Measurements from ENCODE around the gene GAR1. TPM values are rescaled to one million over a fixed set of nuclear protein-coding genes. Genes with fewer than 3 reads are reported as not detected.
"Not testable (repeated sequence)": the region's sequence is repeated elsewhere in the genome, so short reads cannot be mapped to it uniquely, and the experiment has no call there.

GAR1 gene
- total RNA-seq, 2 donors from 2014 or later: 23.8 to 33.6 TPM

DNA sequence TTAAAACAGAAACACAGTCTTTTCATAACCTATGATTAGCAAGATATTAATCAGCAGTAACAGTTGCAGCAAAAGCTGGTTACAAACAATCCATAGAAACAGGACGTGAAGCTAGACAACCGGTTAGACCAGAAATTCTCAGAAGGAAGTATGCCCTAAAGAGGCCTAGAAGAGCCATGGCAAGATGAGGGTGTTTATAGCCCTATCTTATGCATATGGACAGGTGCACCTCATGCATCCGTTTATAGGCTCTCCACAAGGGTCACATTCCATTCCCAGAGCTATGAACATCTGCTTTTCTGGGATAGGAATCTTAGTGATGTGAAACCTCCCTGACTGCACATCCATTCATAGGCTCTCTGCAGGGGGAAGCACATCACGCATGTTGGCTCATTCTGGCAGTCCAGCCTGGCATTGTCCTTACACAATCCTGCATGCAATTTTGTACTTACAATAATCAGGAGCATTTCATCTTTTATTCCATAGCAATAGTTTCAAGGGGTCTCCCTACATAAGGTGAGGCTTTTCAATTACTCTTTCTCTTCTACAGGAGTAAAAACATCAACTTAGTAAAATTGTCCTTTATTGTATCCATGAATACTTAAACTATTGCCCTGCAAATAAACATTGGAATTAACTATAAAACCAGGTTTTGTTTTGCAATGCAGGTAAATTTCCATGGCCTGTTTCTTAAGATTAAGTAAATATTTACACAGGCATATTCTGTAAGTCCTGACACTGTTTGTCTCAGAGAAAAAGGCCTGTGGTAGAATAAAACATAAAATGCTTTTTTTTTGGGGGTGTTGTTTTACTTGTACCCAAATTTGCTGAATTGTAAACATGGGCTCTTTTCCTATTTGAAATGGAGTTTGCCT is 44.1 kb downstream of the GAR1 start:
- not testable (repeated sequence) for ATAC-seq (replicated peaks in 1 of 2); H3K4me1 Mint-ChIP-seq (ENCODE audit: low read depth); H3K4me3 Mint-ChIP-seq; H3K27me3 Mint-ChIP-seq (ENCODE audit: low read depth); DNase-seq; H3K27ac Mint-ChIP-seq; H3K36me3 Mint-ChIP-seq (ENCODE audit: insufficient read depth in 2 of 2)
- peaks cover 4 to 15% of the 10 kb centered on the region in 2 donors for H3K9me3 Mint-ChIP-seq

DNA sequence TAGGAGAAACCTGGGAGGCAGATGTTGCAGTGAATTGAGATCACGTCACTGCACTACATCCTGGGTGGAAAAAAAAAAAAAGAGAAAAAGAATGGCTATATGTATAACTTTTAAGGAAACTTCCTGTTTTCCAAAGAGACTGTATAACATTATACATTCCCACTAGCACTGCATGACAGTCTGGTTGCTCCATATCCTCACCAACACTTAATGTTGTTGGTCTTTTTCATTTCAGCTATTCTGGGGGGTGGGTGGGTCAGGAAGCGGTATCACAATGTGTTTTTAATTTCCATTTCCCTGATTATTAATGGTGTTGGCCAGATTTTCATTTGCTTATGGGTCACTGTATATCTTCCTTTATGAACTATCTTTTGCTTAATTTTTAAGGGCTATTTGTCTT is 45.7 kb downstream of the GAR1 start:
- H3K4me1 Mint-ChIP-seq (ENCODE audit: low read depth): no peaks in the 10 kb centered on the region
- no peak overlapping the region for H3K4me3 Mint-ChIP-seq
- H3K36me3 Mint-ChIP-seq (ENCODE audit: insufficient read depth in 2 of 2): peaks cover under 1 to 3% of the 10 kb centered on the region in 2 donors
- H3K27me3 Mint-ChIP-seq (ENCODE audit: low read depth): no peaks in the 10 kb centered on the region
- DNase-seq: no peak
- no peak overlapping the region for H3K27ac Mint-ChIP-seq
- ATAC-seq (replicated peaks in 1 of 2): no peak
- peaks cover 2 to 13% of the 10 kb centered on the region in 2 donors for H3K9me3 Mint-ChIP-seq

DNA sequence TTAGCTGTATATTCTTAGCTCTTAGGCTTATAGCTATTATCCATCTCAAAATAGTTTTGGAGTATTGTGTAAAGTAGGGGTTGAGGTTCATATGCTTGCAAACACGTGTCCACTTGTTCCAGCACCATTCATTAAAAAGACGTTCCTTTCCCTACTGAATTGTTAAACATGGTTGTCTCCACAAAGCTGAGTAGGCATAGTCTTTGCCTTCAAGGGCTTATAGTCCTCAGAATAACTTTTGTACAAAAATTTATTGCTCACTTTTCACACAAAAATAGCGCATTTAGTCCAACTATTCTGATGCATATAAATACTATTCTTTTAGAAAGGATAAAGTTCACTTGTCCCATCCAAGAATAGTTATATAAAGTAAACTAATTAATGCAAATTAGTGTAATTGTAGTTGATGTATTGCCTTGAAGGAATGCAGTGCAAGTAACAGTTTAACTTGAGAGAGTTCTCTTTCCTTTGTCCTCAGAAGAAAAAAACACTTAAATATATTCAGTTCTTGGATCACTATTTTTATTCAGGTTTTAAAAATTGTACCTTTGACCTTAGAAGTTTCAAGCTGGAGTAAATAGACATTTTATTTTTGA is 46.5 kb downstream of the GAR1 start:
- Mint-ChIP-seq H3K27ac (no peak overlapping the region), H3K36me3 (ENCODE audit: insufficient read depth in 2 of 2) (peaks cover 0 to 3% of the 10 kb centered on the region in 2 donors), H3K9me3 (peaks cover 2 to 13% of the 10 kb centered on the region in 2 donors), H3K4me1 (ENCODE audit: low read depth) (no peaks in the 10 kb centered on the region), H3K27me3 (ENCODE audit: low read depth) (no peaks in the 10 kb centered on the region), H3K4me3 (no peak overlapping the region)
- ATAC-seq (replicated peaks in 1 of 2) (no peak), DNase-seq (no peak)

DNA sequence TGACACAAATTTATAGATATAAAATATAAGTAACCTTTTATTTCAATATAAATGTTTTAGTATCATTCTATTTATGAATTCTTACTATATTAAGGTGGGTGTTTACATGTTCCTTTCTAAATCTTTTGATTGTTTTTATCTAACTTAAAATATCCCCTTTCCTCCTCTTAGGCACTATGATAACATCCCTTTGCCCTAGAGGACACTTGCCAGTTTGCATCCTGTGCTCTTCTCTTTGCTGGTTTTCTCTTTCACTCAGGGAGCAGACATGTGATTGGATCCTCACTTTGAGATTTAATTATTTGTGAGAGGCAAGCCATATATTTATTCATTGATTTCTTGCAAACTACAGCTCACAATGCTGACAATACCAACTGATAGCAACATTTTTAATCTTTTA is 48.6 kb downstream of the GAR1 start:
- Mint-ChIP-seq H3K27me3 (ENCODE audit: low read depth) (no peaks in the 10 kb centered on the region), H3K36me3 (ENCODE audit: insufficient read depth in 2 of 2) (peaks cover 0 to 3% of the 10 kb centered on the region in 2 donors), H3K4me3 (no peak overlapping the region), H3K27ac (no peak overlapping the region), H3K4me1 (ENCODE audit: low read depth) (no peaks in the 10 kb centered on the region), H3K9me3 (peaks cover 2% of the 10 kb centered on the region in 2 donors)
- ATAC-seq (replicated peaks in 1 of 2) (no peak), DNase-seq (no peak)

DNA sequence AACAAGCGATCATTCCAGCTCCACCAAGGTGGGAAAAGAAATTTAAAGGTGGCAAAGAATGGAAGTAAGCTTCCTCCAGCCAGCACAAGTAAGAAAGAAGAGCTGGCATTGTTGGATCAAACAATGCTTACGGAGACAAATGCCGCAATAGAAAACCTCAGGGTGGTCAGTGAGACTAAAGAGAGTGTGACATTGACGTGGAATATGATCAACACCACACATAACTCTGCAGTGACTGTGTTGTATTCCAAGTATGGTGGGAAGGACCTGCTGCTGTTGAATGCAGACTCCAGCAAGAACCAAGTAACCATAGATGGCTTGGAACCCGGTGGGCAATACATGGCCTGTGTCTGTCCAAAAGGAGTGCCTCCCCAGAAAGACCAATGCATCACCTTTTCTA is 54.5 kb downstream of the GAR1 start:
- ATAC-seq (replicated peaks in 1 of 2) (no peak), DNase-seq (no peak)
- Mint-ChIP-seq H3K4me3 (no peak overlapping the region), H3K9me3 (no peaks in the 10 kb centered on the region), H3K4me1 (ENCODE audit: low read depth) (no peaks in the 10 kb centered on the region), H3K27me3 (ENCODE audit: low read depth) (no peaks in the 10 kb centered on the region), H3K36me3 (ENCODE audit: insufficient read depth in 2 of 2) (peaks cover 0 to 3% of the 10 kb centered on the region in 2 donors), H3K27ac (no peak overlapping the region)

DNA sequence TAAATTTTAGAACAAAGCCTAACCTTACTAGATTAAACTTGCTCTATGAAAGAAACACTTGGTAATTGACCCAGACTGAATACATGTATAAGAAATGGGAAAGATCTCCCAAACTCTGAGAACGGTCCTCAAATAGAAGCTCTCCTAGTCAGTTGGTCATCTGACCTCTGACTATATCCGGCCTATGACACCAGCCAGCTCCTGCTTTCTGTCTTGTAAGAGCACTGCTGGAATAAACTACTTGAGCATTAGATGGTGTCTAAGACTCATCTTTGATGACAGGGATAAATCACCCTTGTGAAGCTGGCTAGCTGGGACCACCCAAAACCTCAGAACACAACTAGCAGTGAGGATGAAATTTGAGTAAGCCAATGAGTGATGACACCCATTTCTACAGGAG is 56.5 kb downstream of the GAR1 start:
- Mint-ChIP-seq H3K4me3 (no peak overlapping the region), H3K4me1 (ENCODE audit: low read depth) (no peaks in the 10 kb centered on the region), H3K9me3 (peaks cover 0 to 2% of the 10 kb centered on the region in 2 donors), H3K27me3 (ENCODE audit: low read depth) (no peaks in the 10 kb centered on the region), H3K27ac (no peak overlapping the region), H3K36me3 (ENCODE audit: insufficient read depth in 2 of 2) (peaks cover 0 to 3% of the 10 kb centered on the region in 2 donors)
- DNase-seq: no peak
- ATAC-seq (replicated peaks in 1 of 2): no peak

DNA sequence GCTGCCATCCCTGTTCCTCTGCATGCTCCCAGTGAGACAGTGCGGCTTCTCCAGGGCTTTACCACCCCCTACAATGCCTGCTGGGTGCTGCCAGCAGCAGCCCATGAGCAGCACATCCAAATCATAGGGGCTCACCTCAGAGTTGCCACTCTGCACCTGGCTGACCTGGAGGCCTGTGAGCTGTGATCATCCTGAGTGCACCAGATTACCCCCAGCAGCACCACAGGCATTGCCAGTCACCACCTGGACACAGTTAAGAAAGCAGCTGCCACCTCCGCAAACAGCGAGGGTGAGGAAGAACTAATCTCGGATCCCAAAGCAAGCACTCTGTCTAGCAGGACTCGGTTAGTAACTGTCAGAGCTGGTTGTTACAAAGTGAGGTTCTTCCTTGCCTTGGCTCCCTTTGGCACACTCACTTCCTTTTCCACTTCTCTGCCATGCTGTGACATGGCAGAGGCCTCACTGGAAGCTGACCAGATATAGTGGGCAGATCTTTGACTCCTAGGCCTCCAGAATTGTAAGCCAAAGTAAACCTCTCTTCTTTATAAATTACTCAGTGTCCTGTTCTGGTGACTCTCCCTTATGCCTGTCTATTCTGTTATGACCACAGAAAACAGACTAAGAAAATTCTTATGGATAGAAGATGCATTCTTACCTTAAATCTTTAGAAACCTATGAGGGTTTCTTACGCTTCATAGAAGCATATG is 57.5 kb downstream of the GAR1 start:
- no peak overlapping the region for H3K27ac Mint-ChIP-seq
- DNase-seq: no peak
- H3K27me3 Mint-ChIP-seq (ENCODE audit: low read depth): peaks cover 7% of the 10 kb centered on the region
- no peaks in the 10 kb centered on the region for H3K4me1 Mint-ChIP-seq (ENCODE audit: low read depth)
- H3K4me3 Mint-ChIP-seq: no peak overlapping the region
- peaks cover 0 to 2% of the 10 kb centered on the region in 2 donors for H3K9me3 Mint-ChIP-seq
- H3K36me3 Mint-ChIP-seq (ENCODE audit: insufficient read depth in 2 of 2): peaks cover 0 to 3% of the 10 kb centered on the region in 2 donors
- ATAC-seq (replicated peaks in 1 of 2): no peak

DNA sequence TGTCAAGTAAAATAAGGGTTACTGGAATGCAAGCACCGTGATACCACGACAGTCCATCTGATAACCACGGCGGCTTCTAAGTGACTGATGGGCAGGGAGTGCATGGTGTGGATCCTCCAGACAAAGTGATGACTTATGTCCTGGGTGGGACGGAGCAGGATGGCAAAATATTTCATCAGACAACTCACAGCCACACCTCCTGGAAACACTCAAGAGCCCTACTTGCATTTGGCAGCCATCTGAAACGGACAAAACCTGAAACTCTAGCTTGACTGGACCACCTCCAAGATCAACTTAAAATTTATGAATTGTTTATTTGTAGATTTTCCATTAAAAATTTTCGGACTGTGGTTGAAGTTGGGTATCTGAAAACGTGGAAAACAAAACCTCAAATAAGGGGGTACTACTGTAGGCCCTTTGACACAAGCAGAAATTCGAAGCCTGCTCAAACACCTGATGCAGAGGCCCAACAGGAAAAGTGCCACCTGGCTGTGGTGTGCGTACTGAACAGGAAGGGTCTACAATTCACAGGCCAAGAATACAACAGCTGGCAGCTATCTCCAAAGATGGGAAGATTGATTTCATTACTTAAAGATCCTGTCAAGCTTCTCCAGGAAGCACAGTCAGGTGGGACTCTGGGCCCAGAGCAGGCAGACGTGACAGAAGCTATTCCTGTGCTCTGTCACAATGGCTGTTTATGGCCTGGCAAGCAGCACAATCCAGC is 58.4 kb downstream of the GAR1 start:
- Mint-ChIP-seq H3K27me3 (ENCODE audit: low read depth) (peaks cover 12% of the 10 kb centered on the region), H3K27ac (no peak overlapping the region), H3K4me3 (no peak overlapping the region), H3K9me3 (peaks cover 0 to 2% of the 10 kb centered on the region in 2 donors), H3K4me1 (ENCODE audit: low read depth) (no peaks in the 10 kb centered on the region), H3K36me3 (ENCODE audit: insufficient read depth in 2 of 2) (peaks cover 0 to 3% of the 10 kb centered on the region in 2 donors)
- ATAC-seq (replicated peaks in 1 of 2) (no peak), DNase-seq (no peak)

Other genes with a start within 250 kb of the GAR1 start
- gene CASP6, start 112.3 kb upstream of the GAR1 start, total RNA-seq: 10 to 100 TPM; 25.1 to 30.3 TPM
- 10 to 100 TPM; 14.7 to 19.5 TPM for gene PLA2G12A, start 85.7 kb upstream of the GAR1 start, total RNA-seq
- under 1 TPM; 0.17 to 0.81 TPM for gene CFI, start 13.8 kb upstream of the GAR1 start, total RNA-seq
- gene RRH, start 12.2 kb downstream of the GAR1 start, total RNA-seq: under 1 TPM in 1 of 2 donors, not detected in 1; 0.99 TPM
- under 1 TPM; 0.09 to 0.46 TPM for gene LRIT3, start 32.3 kb downstream of the GAR1 start, total RNA-seq
- gene EGF, start 97.1 kb downstream of the GAR1 start, total RNA-seq: not detected

Data from activated T-cell treated with anti-CD3 and anti-CD28 coated beads, Interleukin-2, amount 50 U/mL, for 72 hours (primary cell).